ENCODE results near the gene HINFP. TPM values are rescaled to one million over a fixed set of nuclear protein-coding genes. Genes with fewer than 3 reads are reported as not detected.

The HINFP gene
- total and polyA plus RNA-seq, 9 of the 15 experiments (the other 6 are each of a cell fraction or from before 2014, with no cell fraction given): 13.8 to 34.1 (median 22.5) TPM

DNA sequence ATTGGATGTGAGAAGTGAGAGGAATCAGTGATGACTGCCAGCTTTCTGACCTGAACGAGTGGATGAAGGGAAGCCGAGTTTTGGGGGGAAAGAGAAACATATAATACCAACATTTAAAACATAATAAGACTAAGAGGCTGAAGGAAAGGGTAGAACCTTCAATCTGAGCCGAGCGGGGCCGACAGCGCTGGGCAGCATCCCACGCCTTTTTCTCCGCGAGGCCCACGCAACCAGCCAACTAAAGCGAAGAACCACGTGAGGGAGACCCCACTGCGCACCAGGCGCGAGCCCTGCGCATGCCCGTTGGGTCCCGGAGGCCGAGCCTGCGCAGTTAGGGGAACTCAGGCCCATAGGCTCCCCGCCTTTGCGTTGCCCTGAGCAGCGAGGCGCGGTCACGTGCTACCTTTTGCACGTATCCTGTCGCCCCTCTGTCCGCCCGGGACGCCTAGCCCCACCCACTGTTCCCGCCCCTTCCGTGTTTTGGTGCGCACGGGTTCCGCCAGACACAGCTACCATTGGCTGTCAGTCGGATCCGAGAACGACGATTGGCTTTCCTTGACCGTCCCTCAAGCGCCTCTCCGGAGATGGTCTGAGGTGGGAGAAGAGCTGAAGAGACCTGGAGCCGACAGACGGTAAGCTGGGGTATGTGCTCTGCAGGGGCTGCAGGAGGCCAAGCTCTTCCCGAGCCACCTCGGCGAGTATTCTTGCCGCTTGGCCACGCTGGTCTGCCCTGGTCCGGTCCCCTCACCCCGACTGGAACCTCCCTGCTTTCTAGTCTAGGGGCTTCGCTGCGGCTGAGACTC lies at the start of gene HINFP (continued):
- TF ChIP-seq, protein P1, sequence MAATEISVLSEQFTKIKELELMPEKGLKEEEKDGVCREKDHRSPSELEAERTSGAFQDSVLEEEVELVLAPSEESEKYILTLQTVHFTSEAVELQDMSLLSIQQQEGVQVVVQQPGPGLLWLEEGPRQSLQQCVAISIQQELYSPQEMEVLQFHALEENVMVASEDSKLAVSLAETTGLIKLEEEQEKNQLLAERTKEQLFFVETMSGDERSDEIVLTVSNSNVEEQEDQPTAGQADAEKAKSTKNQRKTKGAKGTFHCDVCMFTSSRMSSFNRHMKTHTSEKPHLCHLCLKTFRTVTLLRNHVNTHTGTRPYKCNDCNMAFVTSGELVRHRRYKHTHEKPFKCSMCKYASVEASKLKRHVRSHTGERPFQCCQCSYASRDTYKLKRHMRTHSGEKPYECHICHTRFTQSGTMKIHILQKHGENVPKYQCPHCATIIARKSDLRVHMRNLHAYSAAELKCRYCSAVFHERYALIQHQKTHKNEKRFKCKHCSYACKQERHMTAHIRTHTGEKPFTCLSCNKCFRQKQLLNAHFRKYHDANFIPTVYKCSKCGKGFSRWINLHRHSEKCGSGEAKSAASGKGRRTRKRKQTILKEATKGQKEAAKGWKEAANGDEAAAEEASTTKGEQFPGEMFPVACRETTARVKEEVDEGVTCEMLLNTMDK (IDR thresholded peaks at IDR 0.05; ENCODE audit: borderline replicate concordance, insufficient read depth, low read depth, low read length, poor library complexity, severe bottlenecking): no peak
- 0 out of 2 replicates have a peak, but pooled peaks have one; percentile 56 for TF ChIP-seq FOXP1 (CRISPR knock-in tag; IDR thresholded peaks at IDR 0.05)
- no peak for TF ChIP-seq IRF2 (CRISPR knock-in tag; IDR thresholded peaks at IDR 0.05)
- TF ChIP-seq HDAC2 (IDR thresholded peaks at IDR 0.05): no peak; the same call in none of the 2 replicates
- TF ChIP-seq NFXL1 (CRISPR knock-in tag; IDR thresholded peaks at IDR 0.05): no peak
- TF ChIP-seq, protein P2, sequence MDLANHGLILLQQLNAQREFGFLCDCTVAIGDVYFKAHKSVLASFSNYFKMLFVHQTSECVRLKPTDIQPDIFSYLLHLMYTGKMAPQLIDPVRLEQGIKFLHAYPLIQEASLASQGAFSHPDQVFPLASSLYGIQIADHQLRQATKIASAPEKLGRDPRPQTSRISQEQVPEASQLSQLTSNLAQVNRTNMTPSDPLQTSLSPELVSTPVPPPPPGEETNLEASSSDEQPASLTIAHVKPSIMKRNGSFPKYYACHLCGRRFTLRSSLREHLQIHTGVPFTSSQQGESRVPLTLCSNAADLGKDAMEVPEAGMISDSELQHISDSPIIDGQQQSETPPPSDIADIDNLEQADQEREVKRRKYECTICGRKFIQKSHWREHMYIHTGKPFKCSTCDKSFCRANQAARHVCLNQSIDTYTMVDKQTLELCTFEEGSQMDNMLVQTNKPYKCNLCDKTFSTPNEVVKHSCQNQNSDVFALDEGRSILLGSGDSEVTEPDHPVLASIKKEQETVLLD (IDR thresholded peaks at IDR 0.05): peak; percentile 98
- no peak for TF ChIP-seq HLTF (IDR thresholded peaks at IDR 0.05)
- TF ChIP-seq, protein P3, sequence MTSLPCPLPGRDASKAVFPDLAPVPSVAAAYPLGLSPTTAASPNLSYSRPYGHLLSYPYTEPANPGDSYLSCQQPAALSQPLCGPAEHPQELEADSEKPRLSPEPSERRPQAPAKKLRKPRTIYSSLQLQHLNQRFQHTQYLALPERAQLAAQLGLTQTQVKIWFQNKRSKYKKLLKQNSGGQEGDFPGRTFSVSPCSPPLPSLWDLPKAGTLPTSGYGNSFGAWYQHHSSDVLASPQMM (CRISPR knock-in tag; IDR thresholded peaks at IDR 0.05): no peak
- TF ChIP-seq MCM5 (IDR thresholded peaks at IDR 0.05; ENCODE audit: low read depth): no peak
- TF ChIP-seq ZNF76 (CRISPR knock-in tag; IDR thresholded peaks at IDR 0.05; ENCODE audit: borderline replicate concordance): no peak
- TF ChIP-seq, protein P4, sequence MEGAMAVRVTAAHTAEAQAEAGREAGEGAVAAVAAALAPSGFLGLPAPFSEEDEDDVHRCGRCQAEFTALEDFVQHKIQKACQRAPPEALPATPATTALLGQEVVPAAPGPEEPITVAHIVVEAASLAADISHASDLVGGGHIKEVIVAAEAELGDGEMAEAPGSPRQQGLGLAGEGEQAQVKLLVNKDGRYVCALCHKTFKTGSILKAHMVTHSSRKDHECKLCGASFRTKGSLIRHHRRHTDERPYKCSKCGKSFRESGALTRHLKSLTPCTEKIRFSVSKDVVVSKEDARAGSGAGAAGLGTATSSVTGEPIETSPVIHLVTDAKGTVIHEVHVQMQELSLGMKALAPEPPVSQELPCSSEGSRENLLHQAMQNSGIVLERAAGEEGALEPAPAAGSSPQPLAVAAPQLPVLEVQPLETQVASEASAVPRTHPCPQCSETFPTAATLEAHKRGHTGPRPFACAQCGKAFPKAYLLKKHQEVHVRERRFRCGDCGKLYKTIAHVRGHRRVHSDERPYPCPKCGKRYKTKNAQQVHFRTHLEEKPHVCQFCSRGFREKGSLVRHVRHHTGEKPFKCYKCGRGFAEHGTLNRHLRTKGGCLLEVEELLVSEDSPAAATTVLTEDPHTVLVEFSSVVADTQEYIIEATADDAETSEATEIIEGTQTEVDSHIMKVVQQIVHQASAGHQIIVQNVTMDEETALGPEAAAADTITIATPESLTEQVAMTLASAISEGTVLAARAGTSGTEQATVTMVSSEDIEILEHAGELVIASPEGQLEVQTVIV (CRISPR knock-in tag; IDR thresholded peaks at IDR 0.05; ENCODE audit: borderline replicate concordance): no peak
- TF ChIP-seq CBFB (CRISPR knock-in tag; IDR thresholded peaks at IDR 0.05): no peak
- TF ChIP-seq ZNF507 (tag; conservative IDR thresholded peaks at IDR 0.05): no peak
- no peak for TF ChIP-seq NR3C1 (CRISPR knock-in tag; IDR thresholded peaks at IDR 0.05)
- TF ChIP-seq IFI16 (CRISPR knock-in tag; IDR thresholded peaks at IDR 0.05): no peak
- peak; percentile 36 for TF ChIP-seq HMGN3 (IDR thresholded peaks at IDR 0.05; ENCODE audit: borderline replicate concordance, extremely low read depth, insufficient read length, low read depth, low read length)
- TF ChIP-seq NCOA1 (IDR thresholded peaks at IDR 0.05; ENCODE audit: low read depth): no peak
- peak; percentile 7; the same call in 1 of the 2 replicates for TF ChIP-seq CREB1 (IDR thresholded peaks at IDR 0.05)
- TF ChIP-seq CREB1 (CRISPR knock-in tag; IDR thresholded peaks at IDR 0.05): peak; percentile 73
- no peak for TF ChIP-seq RBM17 (IDR thresholded peaks at IDR 0.05; ENCODE audit: borderline replicate concordance, low read depth, low read length)
- TF ChIP-seq FOXK1 (CRISPR knock-in tag; IDR thresholded peaks at IDR 0.05; ENCODE audit: borderline replicate concordance): 0 out of 2 replicates have a peak, but pooled peaks have one; percentile 55
- TF ChIP-seq HNRNPL (IDR thresholded peaks at IDR 0.05; ENCODE audit: low read depth, low read length): no peak
- TF ChIP-seq TCF7 (IDR thresholded peaks at IDR 0.05; ENCODE audit: borderline replicate concordance): no peak
